Breast epithelium (tissue), 3 donors: ENCODE results near the gene CD55.

Experiments used
- POLR2A ChIP-seq: fragments of 450-650 bp; IDR thresholded peaks from one replicate; pipeline ENCODE4 v1.6.1; 2016; ENCODE audit warnings: antibody characterized with exemption, mild to moderate bottlenecking, moderate library complexity
- POLR2AphosphoS5 ChIP-seq, 3 donors: sonication (generic); formaldehyde crosslinking; IDR thresholded peaks; one replicate each; pipeline ENCODE4 v1.6.1; 2017; ENCODE audit warnings: antibody characterized with exemption in 3 of 3
- TF ChIP-seq, protein P1 (sequence below), 3 donors: fragments of 450-650 bp; IDR thresholded peaks; one replicate each; pipeline ENCODE4 v1.5.1; 2016 to 2017; ENCODE audit warnings: antibody characterized with exemption in 3 of 3, mild to moderate bottlenecking in 3 of 3, moderate library complexity in 3 of 3

DNA sequence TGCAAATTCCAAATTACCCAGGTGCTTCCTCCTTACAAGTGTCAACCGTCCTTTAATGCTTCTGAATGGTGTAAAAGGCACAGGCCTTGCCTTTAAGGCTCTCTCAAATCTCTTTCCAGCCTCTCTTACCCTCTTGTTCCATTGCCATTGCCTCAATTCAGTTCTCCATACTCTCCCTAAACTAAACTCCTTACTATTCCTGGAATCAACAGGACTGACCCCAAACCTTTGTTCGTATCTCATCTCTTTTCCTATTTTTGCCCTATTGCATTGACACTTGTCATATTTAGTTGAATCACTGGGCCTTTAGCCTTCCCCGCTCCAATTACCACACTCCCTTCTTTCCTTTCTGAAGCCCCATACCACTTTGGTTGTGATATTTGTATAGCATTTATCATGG is 3.9 kb upstream of the CD55 start:
- TF ChIP-seq, protein P1, sequence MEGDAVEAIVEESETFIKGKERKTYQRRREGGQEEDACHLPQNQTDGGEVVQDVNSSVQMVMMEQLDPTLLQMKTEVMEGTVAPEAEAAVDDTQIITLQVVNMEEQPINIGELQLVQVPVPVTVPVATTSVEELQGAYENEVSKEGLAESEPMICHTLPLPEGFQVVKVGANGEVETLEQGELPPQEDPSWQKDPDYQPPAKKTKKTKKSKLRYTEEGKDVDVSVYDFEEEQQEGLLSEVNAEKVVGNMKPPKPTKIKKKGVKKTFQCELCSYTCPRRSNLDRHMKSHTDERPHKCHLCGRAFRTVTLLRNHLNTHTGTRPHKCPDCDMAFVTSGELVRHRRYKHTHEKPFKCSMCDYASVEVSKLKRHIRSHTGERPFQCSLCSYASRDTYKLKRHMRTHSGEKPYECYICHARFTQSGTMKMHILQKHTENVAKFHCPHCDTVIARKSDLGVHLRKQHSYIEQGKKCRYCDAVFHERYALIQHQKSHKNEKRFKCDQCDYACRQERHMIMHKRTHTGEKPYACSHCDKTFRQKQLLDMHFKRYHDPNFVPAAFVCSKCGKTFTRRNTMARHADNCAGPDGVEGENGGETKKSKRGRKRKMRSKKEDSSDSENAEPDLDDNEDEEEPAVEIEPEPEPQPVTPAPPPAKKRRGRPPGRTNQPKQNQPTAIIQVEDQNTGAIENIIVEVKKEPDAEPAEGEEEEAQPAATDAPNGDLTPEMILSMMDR (IDR thresholded peaks at IDR 0.05) = no peak
- no peak for TF ChIP-seq POLR2A
- TF ChIP-seq POLR2AphosphoS5 (IDR thresholded peaks at IDR 0.05) = no peak
